Stomach smooth muscle (tissue), 2 donors: ENCODE data around the gene DDX20.

Source experiments
- H3K27ac ChIP-seq: one replicate; pipeline ENCODE4 v1.7.0; 2013; ENCODE audit warnings: mild to moderate bottlenecking, low read length, inconsistent platforms
- H3K27me3 ChIP-seq, 2 donors: one replicate each; pipeline ENCODE4 v1.7.0; 2013; ENCODE audit warnings: low read length in 2 of 2; ENCODE audit not compliant: insufficient read depth in 2 of 2, control insufficient read depth in 1 of 2
- H3K36me3 ChIP-seq, 2 donors: one replicate each; pipeline ENCODE4 v1.7.0; 2013; ENCODE audit warnings: low read length in 2 of 2; ENCODE audit not compliant: control insufficient read depth in 2 of 2, insufficient read depth in 2 of 2
- H3K4me1 ChIP-seq: one replicate; pipeline ENCODE4 v1.7.0; 2013; ENCODE audit warnings: low read length; ENCODE audit not compliant: control insufficient read depth, insufficient read depth
- H3K4me3 ChIP-seq, 2 donors: one replicate each; pipeline ENCODE4 v1.7.0; 2013; ENCODE audit warnings: low read length in 2 of 2
- H3K9ac ChIP-seq, 2 donors: one replicate each; pipeline ENCODE4 v1.7.0; 2013; ENCODE audit warnings: low read length in 2 of 2, mild to moderate bottlenecking in 1 of 2
- H3K9me3 ChIP-seq, 2 donors: one replicate each; pipeline ENCODE4 v1.7.0; 2013; ENCODE audit warnings: low read length in 2 of 2; ENCODE audit not compliant: control insufficient read depth in 2 of 2
- donor health status: healthy.
- donor health status: Pancreatic carcinoma.

The DDX20 gene

DNA sequence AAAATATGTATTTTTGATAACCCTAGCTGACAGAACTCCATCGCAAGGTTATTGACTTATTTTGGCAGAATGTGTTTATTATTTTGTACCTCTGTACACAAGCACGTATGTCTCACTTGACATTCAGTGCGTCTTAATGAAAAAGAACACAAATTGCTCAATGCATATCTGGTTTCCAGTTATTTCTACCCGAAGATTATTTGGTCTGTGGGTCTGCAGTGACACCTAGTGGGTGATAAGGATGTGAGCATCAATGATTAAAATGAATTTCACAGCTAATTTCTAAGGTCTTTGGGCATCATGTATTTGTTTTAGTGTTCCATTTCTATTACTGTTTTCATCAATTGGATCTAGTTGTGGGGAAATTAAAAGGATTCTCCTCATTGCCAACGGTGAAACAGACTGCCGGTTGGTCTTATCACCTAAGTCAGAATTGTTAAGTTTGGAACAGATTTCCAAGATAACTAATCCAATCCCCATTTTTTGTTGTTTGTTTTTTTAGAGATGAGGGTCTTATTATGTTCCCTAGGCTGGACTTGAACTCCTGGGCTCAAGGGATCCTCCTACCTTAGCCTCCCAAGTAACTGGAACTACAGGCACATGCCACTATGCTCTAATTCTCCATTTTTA, 13.9 kb downstream of the DDX20 start:
- H3K9ac ChIP-seq: no peak overlapping the region
- no peaks in the 10 kb centered on the region for H3K4me1 ChIP-seq
- no peak overlapping the region for H3K4me3 ChIP-seq
- H3K27me3 ChIP-seq: no peaks in the 10 kb centered on the region
- H3K27ac ChIP-seq: no peak overlapping the region
- no peaks in the 10 kb centered on the region for H3K9me3 ChIP-seq
- H3K36me3 ChIP-seq: peaks cover 12 to 13% of the 10 kb centered on the region in 2 donors

DNA sequence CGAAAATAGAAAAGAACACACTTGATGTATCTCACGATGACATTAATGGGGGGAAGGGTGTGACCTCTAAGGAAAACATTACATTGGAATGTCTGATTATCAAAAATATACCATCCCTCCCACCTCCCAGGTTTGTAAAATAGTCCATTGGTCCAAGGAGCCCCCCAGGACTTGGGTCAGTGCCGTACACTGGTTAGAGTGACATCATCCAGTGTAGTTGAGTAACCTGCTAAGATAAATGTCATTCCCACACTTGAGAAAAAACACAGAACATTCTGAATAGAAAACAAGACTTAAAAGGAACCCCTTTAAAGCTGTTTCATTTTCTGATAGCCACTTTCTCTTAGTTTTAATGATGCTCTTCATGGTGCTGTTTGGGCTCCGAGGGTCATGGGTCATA, 15.2 kb downstream of the DDX20 start:
- Histone ChIP-seq H3K36me3 (peaks cover 7 to 9% of the 10 kb centered on the region in 2 donors), H3K27ac (no peak overlapping the region)

DNA sequence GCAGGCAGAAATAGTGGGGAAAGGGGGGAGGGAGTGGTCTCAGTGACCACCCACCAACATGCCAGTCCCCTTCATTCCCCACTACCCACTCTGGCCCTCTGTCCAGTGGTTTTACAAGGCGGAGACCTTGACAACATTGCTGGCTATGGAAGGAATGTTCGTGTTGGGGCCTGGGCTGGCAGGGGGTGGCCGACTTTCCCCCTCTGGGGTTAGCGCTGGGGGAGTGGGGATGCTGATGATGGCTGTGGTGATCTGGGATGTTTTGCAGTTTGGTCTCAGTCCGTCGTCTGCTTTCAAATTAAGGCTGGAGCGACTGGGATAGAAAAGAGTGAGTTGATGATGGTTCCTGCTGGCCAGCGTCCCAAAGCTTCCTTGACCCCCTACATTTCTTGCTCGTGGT, 20.3 kb downstream of the DDX20 start:
- Histone ChIP-seq H3K36me3 (peaks cover 8 to 9% of the 10 kb centered on the region in 2 donors), H3K27me3 (no peaks in the 10 kb centered on the region), H3K27ac (no peak overlapping the region), H3K9me3 (no peaks in the 10 kb centered on the region), H3K4me1 (peaks cover 3% of the 10 kb centered on the region), H3K4me3 (no peak overlapping the region), H3K9ac (no peak overlapping the region)

More for the DNA sequence above, 15.2 kb downstream of the DDX20 start:
- Histone ChIP-seq H3K9me3 (no peaks in the 10 kb centered on the region), H3K4me1 (peaks cover under 1% of the 10 kb centered on the region), H3K4me3 (no peak overlapping the region), H3K27me3 (no peaks in the 10 kb centered on the region), H3K9ac (no peak overlapping the region)

DNA sequence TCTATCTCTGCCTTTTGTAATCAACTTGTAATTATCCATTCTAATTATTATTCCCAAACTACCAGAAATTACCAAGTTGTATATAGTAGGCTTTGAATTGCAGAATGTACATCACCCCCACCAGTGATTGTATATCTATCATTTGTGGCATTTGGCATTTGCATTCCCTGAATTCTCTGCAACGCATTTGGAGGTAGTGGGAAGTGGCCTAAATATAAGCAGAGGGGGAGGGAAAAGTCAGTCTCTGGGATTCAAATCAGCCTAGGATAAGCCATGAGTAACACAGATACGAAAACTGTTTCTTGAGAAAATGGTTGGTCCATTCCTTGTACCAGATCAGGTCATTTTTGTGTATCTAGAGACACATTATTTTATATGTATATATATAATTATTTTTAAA, 20.7 kb downstream of the DDX20 start:
- Histone ChIP-seq H3K27ac (no peak overlapping the region), H3K9me3 (no peaks in the 10 kb centered on the region), H3K4me1 (peaks cover 3% of the 10 kb centered on the region), H3K27me3 (no peaks in the 10 kb centered on the region), H3K4me3 (no peak overlapping the region), H3K9ac (no peak overlapping the region), H3K36me3 (peaks cover 8 to 9% of the 10 kb centered on the region in 2 donors)

GRCh38 chr1:111776861-111777260, 21.2 kb downstream of the DDX20 start:
- Histone ChIP-seq H3K4me3 (no peak overlapping the region), H3K4me1 (peaks cover 3% of the 10 kb centered on the region), H3K9me3 (no peaks in the 10 kb centered on the region), H3K36me3 (peaks cover 8 to 9% of the 10 kb centered on the region in 2 donors), H3K27ac (no peak overlapping the region), H3K27me3 (no peaks in the 10 kb centered on the region), H3K9ac (no peak overlapping the region)

DNA sequence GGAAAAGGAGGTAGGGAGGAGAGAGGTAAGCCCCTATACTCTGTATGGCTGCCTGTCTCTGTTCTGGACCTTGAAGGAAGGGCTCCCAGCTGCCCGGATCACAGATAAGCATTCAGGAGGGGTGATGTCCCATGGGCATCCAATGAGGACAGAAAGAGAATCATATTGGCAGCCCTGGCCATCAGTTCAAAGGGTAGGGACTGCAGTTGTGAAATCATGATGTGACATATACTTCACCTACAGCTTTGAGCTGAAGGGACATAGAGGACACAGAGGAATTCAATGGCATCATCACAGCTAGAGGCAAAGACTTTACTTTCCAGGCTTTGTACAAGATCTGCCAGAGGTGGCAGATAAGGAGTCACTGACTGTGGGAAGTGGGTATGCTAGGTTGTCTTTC, 21.6 kb downstream of the DDX20 start:
- Histone ChIP-seq H3K4me1 (peaks cover 3% of the 10 kb centered on the region), H3K27ac (no peak overlapping the region), H3K9me3 (no peaks in the 10 kb centered on the region), H3K9ac (no peak overlapping the region), H3K36me3 (peaks cover 8 to 10% of the 10 kb centered on the region in 2 donors), H3K27me3 (no peaks in the 10 kb centered on the region), H3K4me3 (no peak overlapping the region)

DNA sequence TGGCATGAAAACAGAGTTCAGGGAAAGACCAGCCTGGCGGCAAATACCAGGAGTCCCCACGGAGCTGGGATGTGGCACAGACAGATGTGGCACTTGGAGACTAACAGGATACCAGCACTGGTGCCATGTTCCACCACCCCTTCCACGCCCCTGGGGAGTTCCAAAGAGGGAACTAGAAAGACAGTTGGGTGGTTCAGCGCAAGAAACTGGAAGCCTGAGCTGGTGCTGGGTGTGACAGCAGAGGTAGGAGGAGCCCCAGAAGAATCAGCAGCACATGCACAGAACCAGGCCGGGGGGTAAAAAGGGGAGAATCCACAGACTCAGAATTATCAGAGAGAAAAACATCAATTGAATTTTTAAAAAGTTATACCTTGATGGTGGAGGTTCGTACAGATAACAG, 22.4 kb downstream of the DDX20 start:
- H3K27ac ChIP-seq: no peak overlapping the region
- H3K9me3 ChIP-seq: no peaks in the 10 kb centered on the region
- H3K27me3 ChIP-seq: no peaks in the 10 kb centered on the region
- no peak overlapping the region for H3K4me3 ChIP-seq
- peaks cover 8 to 12% of the 10 kb centered on the region in 2 donors for H3K36me3 ChIP-seq
- H3K4me1 ChIP-seq: peaks cover 3% of the 10 kb centered on the region
- H3K9ac ChIP-seq: no peak overlapping the region

GRCh38 chr1:111778541-111779051, 22.9 kb downstream of the DDX20 start:
- Histone ChIP-seq H3K27ac (no peak overlapping the region), H3K27me3 (no peaks in the 10 kb centered on the region), H3K4me3 (no peak overlapping the region), H3K9me3 (no peaks in the 10 kb centered on the region), H3K4me1 (peaks cover 3% of the 10 kb centered on the region), H3K36me3 (peaks cover 8 to 12% of the 10 kb centered on the region in 2 donors), H3K9ac (no peak overlapping the region)

DNA sequence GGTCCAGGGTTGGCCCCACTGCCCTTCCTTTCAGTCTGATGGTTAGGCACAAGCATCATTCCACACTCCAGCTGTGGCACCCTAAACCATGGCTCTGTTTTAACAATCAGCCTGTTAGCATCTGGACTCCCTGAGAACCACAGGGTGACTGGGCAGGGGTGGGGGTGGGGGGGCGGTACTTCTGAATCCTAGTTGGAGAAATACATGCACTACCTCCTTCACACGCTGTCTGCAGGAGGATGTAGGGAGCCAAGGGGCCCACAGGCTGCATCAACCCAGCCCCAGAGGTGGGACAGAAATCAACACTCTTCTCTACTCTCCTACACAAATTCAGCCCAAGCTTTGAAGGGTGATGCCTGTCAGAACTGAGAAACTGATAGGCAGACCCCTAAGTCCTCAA, 23.8 kb downstream of the DDX20 start:
- no peaks in the 10 kb centered on the region for H3K9me3 ChIP-seq
- H3K4me3 ChIP-seq: no peak overlapping the region
- peaks cover 3% of the 10 kb centered on the region for H3K4me1 ChIP-seq
- no peak overlapping the region for H3K27ac ChIP-seq
- peaks cover 8 to 12% of the 10 kb centered on the region in 2 donors for H3K36me3 ChIP-seq
- no peak overlapping the region for H3K9ac ChIP-seq
- no peaks in the 10 kb centered on the region for H3K27me3 ChIP-seq

- H3K36me3 ChIP-seq: peaks cover 4 to 12% of the 10 kb centered on the region in 2 donors
- H3K4me1 ChIP-seq: peaks cover 4% of the 10 kb centered on the region
- H3K27ac ChIP-seq: no peak overlapping the region
- no peak overlapping the region for H3K4me3 ChIP-seq
- no peaks in the 10 kb centered on the region for H3K27me3 ChIP-seq
- H3K9ac ChIP-seq: no peak overlapping the region
- H3K9me3 ChIP-seq: no peaks in the 10 kb centered on the region
Observed at GRCh38 chr1:111784273-111784901, 28.7 kb downstream of the DDX20 start.

- Histone ChIP-seq H3K4me1 (peaks cover 4% of the 10 kb centered on the region), H3K4me3 (no peak overlapping the region), H3K27ac (no peak overlapping the region), H3K9me3 (no peaks in the 10 kb centered on the region), H3K9ac (no peak overlapping the region), H3K27me3 (no peaks in the 10 kb centered on the region), H3K36me3 (peaks cover 0 to 6% of the 10 kb centered on the region in 2 donors)
Observed at GRCh38 chr1:111786669-111787207, 31.0 kb downstream of the DDX20 start.
